CD4-positive, alpha-beta T cell treated with Interleukin-15 for 1 hour (primary cell): ENCODE results near the gene MAL.

ENCODE experiments used
- DNase-seq: peaks from one replicate; pipeline ENCODE4 v3.0.0-alpha.2; 2020

The MAL gene

DNA sequence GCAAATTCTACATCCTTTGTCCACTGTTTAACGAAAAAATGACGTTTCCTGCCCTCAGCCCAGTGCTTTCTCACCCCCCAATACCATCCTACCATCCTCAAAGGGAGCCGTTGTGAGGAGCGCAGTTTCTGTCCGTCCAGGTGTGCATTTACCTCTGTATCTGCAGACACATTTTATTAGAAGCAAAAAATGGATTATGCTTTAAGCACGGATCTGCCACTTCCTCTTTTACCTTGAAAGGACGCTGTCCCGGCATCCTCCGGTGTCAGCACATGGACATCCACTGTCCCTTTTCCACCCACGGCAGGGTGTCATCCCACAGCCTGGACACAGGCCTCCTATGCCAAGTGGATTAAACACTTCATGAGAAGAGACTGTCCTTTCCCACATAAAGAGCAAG lies 7.2 kb upstream of the MAL start:
- no peak for DNase-seq

DNA sequence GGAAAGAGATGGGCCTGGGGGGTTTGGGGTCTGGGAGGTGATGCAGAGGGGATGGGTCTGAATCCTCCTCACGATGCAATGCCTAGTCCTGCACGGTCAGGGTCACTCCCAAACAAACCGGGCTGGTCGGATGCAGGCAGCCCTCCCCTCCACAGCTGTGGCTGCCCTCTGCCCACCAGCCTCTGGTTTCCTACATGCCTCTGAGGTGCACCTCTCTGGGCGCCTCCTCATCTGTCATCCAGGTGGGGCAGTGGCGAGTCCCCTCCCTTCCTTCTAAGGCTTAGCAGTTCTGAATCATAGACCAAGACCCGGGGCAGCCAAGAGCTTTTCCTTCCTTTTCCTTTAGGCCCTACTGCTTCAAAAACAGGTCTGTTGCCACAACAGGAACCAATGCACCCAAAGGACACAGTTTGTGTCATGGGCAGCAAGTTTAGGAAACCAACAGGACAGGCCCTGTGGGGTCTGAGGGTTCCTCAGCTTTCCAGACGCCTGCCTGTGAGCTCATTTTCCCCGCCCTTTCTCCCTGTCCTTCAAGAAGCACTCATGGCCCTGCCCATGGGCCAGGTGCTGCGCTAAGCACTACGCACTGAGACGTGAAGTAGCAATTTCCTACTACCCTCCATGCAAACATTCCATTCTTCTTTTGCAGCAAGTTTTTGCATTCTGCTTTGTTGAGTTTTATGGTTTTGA lies 6.5 kb upstream of the MAL start:
- no peak for DNase-seq

DNA sequence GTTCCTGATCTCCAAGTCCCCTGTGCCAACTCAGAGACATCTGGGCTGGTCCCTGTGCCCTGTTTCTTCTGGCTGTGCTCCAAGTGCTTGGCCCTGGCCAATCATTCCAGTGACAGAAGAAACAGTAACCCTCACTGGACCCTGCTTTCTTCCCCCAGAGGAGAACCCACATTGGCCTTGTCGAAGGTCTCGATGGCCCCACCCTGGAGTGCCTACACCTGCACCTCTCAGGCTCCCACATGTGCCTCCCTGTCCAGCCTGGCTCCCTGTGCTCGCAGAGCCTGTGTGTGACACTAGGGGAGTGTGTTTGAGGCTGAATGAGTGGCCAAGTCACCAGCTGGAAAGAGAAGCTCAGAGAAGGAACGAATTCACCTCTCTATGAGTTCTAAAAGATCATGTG lies 5.9 kb upstream of the MAL start:
- no peak for DNase-seq

DNA sequence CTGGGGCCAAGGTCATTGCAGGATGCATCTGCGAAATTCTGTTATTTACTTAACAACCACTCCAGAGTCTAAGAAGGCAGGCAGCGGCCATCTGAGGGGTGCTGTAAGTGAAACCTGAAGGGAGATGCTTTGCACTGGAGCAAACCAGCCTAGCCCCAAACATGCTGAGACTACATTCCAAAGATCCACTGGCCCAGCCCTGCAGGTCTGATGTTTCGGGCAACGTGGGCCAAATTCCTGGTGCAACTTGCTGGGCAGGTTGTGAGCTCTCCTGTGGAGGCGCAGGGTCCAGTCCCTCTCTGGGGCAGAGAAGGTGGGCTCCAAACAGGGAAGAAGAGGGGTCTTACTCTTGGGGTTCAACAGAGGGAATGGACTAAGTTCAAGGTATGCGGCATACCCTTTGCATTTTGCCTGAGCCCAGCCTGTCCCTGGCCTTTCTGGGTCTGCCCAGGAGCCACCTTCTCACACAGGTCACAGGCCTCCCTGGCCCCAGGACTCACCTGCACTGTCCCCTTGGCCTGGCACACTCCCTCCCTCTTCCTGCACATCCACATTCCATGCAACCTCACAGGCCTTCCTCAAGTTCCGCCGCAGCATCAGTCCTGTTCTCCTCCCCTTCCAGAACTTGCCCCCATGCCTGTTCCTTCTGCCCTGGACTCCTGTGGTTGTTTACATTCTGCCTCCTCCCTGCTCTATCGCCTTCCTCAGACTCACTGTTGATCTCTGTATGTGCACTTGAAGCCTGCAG lies 5.1 kb upstream of the MAL start:
- no peak for DNase-seq

DNA sequence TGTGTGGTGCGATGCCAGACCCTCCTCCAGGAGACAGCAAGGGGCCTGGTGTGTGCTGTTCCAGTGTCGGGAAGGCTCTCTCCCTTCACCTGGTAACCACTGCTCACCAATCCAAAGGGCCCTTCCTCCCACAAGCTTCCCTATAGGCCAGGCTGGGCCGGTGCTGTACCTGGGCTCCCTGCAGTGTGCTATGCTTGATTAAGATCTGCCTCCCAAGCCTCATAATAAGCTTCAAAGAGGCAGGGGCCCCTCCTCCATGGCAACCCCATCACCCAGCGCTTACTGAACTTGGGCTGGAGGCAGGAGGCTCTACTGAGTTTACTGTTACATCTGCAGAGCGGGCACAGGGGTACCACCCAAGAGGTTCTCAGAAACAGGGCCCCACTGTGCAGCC lies 4.5 kb upstream of the MAL start:
- DNase-seq = no peak

DNA sequence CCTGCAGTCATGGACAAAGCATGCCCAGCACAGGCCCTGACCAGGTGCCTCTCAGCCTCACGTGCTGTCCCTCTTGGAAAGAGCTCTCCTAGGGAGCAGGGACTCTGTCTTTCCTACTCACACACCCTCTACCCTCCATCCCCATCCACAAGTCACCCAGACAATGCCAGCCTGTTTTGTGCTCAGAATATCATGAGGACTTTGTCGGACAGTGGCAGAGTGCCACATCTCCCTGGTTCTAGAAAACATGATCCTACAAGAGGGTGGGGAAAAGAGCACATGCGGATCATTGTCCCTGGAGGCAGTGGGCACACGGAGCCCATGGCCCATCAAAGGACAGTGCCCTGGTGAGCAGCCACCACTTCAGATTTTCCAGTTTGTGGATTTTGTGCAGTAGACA lies 3.7 kb upstream of the MAL start:
- no peak for DNase-seq

DNA sequence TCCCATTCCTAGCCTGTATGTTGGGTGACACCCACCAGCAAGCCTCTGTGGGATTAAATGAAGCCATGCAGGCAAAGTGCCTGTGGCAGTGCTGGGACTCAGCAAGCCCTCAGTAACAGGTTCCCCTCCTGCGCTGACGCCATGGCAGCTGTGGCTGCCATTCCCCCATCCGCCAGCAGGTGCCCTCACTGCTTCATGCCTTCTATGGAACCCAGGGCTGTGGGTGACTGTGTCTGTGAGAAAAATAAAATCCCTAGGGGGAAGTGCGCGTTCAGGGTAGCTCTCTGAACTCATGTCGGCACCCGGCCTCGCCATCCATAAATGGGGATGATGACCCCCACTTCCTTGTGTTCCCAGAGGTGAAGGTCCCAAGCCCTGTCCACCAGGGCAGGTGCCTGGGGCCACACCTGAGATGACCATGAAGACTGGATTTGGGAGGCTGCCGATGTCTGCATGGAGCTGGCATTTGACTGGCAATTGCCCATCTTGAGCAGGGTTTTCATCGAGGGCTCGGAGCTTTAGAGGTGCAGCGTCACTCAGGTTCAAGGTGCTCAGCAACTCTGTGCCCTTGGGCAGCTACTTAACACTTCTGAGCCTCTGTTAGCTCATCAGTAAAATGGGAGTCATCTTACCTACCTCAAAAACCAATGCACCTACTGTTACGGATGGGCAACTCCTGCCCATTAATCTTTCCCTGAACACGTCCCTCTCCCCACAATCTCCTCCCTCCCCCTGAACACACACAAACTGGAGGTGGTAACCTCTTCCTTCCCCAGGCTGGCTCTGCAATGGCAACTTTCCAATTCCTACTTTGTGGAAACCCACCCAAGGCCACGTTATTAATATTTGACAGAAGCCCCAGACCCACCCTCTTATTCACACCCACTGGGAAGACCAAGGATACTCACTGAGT lies 2.9 kb upstream of the MAL start:
- peak; percentile 69 for DNase-seq

DNA sequence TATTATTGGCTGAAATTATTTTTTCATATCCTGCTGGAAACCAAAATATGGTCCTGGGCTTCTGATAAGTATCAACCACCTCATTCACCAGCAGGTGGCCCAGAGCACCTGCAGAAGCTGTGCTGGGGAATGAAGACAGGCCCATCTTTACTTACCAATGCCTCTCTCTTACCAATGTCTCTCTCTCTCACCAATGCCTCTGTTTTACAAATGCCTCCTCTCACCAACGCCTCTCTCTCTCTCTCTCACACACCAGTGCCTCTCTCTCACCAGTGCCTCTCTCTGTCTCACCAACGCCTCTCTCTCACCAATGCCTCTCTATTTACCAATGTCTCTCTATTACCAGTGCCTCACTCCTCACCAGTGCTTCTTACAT lies 2.3 kb upstream of the MAL start:
- DNase-seq = peak; percentile 63

DNA sequence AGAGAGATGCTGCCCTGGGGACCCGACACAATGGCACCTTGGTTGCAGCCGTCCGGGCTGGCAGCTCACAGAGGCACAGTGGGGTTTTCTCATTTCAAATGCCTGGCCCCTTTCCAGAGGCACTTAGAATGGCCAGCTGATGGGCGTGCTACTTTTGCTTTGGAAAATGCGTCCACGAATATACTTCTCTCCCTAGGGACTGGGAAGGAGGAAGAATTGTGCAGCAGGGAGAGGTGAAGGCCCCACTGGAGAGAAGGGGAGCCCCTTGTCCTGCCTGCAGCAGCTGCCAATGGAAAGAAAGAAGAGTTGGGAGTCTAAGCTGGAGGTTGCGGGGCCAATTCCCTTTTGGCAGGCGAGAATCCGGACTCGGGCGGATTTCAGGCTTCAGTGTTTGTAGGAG lies 1.1 kb upstream of the MAL start:
- no peak for DNase-seq

DNA sequence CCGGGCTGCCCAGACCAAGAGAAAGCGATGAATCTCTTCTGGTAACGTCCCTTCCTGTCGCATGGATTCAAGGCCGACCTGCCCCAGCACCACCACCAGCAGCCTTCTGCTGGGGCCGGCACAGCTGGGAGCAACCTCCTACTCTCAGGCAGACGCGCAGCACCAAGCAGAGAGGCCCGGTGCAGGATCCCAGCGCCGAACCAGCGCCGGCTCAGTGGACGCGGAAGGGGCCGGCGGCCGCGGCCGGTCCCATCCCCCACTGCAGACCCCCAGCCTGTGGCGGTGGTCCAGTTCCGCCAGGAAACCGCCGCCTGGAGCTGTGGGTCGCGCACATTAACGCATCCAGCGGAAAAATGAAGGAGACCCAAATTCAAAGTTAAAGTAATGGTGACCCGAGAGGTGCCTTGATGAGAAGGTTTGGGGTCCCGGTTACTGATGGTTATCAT lies 525 bp upstream of the MAL start:
- DNase-seq = no peak

DNA sequence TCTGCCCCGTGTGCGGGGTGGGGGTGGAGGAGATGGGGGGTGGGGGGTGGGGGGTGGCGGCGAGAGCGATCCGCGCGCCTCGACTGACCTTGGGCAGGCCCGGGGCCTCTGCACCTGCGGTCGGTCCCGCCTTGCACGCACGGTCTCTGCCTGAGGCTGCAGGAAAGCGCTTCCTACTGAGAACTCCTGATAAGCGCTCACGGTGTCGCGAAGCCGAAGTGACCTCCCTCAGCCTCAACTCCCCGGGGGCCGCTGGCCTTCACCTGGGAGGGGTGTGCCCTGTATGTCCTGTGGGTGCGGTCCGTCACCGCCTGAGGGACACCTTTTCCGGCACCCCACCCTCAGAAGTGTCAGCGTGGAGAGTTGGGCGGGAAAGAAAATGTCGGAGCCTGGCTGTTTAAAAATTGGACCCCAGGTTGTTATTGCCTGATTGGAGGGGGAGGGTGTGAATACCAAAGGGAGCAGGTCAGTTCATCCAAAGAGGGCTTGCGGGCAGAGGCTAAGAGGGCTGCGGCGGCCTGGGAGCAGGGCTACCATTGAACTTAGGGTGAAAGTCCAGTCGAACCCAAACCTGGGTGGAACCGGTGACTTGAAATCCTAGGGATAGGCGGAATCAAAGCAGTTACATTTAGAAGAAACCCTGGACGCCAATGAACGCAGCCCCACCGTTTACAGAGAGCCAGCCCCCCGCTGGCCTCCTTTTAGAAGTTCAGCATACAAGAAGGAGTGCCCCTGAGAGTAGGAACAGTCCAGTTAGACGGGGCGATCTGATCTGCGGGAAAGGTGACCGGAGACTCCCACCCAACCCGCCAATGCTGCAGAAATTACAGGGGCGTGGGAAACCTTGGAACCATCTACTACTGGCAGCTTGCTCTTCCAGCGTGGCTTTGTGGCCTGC lies 1.2 kb downstream of the MAL start:
- no peak for DNase-seq

DNA sequence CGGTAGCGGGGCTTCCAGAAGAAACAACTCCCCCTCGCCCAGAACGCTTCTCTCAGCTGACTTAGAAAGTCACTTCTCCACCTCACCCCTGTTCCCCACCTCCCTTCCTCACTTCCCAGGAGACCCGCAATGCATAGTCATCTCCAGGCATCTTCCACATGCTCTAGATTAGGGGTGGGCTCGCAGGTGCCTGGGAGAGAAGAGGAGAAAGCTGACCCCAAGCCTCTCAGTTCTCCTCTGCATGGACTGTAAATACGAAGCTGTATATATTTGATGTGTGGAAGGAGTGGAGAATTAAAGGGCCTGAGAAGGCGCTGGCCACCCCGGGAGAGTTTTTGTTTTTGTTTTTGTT lies 1.8 kb downstream of the MAL start:
- no peak for DNase-seq

DNA sequence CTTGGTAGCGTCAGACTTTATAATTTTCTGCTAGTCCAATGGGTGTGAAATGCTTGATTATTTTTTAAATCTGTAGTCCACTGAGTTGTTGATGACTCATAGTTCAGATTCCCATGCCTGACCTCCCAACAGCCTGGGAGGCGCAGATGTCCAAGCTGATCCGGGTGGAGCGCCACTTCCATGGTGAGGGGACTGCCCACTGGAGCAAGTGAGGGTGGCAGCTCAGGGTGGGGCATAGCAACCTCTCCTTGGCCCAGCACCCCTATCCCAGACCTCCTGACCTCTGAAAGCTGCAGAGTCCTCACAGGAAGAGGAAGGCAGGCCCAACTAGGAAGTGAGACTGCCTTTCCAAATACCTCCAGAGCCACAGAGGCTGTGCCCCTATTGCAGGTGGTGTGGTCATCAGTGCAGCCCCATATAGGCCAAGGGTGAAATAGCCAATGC lies 4.4 kb downstream of the MAL start:
- no peak for DNase-seq

DNA sequence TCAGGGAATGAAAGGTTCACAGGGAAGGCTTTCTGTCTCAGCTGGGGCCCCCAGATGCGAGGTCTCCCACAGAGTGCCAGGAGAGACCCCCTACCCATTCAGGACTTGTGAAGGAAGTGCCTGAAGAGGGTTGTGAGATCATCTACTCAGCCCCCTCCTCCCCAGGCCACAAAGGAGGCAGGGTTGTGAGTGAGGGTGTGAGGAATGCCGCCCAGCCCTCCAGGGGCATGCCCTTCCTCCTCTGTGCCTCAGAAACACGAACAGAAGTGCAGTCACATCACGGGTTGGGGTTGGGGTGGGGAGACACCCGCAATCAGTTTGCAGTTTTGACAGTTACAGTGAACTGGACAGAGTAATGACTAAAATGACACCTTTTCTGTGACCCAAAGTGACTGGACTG lies 5.0 kb downstream of the MAL start:
- no peak for DNase-seq

DNA sequence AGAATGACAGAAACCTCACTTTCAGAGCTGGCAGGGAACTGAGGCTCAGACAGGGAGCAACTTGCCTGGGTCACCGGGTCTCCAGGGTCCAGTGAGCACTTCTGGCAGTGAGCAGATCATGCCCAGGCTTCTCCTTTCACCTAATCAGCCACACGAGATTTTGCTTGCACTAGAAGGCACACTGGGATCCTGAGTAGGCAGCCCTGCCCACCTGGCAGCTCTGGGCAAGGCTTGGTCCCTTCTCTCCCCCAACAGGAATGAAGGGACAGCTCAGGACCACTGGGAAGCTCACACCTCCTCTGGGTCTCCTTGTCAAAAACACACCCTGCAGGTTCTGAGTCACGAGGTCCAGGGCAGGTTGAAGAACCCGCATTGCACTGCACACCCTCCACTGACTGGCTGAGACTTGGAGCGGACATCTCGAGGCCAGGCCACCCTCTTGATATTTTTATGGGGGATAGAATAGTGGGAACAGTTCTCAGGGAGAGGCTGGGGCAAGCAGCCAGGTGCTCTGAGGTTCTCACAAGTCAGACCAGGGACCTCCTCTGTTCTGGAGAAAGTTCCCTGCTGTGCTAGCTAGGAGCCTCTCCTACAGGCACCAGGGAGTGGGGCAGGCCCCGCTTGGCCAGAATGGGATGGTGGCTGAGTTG lies 5.7 kb downstream of the MAL start:
- no peak for DNase-seq

DNA sequence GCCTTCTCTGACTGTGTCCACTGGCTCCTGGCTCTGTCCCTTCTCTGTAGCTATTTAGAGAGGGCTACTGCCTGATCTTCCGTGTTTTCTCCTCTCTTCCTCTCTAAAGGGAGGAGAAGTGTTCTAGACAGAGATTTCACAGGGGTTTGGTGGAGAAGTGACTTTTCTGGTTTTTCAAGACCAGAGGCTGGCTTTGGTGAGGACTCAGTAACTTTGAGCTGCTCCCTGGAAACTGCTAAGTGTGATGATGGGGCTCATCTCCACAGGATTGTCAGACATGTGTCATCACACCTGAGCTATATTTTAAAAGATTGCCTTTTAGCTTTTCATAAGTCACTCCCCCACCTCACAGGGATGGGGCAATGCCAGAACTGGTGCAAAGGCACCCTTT lies 6.2 kb downstream of the MAL start:
- no peak for DNase-seq

DNA sequence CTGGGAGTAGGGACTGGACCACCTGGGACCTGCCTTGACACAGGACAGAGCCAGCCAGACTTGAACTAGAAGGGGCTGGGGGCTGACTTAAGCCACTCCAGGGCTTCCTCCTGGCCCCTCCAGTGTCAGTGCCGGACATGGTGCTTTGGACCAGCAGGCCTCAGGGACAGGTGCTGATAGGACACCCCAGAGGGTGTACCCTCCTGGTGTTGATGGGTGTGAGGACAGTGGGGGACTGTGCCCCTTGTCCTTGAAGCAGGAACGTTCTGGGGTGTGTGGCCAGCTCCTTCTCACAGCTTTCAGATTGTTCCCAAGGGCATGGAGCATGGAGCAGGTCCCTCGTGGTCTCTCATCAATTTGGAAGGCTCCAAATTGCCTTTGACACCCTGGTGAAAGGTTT lies 6.8 kb downstream of the MAL start:
- no peak for DNase-seq

DNA sequence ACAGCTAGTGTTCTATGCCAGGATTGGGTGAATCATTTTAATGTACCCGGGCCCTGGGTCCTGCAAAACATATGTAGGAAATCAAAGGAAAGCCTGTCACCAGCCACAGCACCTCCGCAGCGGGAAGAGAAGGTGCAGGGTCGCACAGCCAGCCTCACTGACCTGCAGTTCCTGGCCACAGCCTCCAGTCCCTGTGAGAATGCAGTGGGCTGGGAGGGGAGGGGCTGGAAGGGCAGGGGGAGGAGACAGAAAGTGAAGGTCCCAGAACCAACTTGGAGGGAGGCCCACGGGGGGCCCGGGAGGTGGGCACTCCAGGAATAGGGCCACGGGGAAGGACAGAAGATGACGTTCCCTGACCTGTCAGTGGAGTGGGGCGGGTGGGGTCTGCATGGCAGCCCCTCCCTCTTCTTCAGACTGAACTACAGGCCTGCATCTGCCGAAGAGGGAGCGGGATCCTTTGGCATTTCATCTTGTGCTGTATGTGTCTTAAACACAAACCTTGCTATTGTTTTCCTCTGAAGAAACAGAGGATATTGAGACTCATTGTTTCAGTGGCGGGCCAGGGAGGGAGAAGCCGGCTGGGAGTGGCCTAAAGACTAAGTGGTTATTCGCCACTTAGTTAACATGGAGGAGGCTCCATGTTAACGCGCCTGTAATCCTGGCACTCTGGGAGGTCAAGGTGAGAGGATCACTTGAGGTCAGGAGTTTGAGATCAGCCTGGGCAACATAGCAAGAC lies 7.5 kb downstream of the MAL start:
- no peak for DNase-seq

DNA sequence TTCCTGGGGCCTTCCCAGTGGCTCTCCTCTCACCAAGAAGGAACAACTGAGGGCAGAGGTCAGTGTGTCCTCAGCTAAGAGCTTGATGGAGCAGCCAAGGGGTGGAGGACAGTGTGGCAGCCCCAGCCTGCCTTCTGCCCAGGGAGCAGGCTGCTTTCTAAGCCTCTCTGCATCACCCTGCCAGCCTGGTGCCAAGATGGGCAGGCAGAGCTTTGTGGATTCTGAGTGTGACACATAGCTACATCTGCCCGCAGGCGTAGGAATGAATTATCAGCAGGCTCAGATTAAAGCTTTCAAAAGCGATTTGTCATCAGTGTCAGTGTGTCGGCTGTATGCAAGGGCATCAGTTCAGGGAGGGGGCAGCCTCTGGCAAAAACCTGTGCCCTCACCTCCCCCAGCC lies 8.7 kb downstream of the MAL start:
- DNase-seq = no peak

DNA sequence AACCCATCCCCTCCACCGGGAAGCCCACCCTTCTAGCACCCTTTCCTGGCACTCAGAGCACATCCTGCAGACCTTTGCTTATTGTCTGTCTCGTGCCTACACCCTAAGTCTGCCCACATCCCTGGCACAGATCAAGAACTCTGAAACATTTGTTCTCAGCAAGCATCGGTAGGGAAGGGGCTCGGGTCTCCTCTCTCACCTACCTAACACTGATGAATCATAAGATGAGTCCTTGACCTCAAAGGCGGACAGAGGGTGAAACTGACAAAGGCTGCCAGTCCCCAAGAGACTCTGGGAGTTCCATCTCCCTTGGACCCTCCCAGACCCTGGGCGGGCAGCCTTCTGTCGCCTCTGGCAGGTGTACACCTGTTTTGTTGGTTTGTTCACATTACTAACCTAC lies 9.3 kb downstream of the MAL start:
- DNase-seq = no peak

DNA sequence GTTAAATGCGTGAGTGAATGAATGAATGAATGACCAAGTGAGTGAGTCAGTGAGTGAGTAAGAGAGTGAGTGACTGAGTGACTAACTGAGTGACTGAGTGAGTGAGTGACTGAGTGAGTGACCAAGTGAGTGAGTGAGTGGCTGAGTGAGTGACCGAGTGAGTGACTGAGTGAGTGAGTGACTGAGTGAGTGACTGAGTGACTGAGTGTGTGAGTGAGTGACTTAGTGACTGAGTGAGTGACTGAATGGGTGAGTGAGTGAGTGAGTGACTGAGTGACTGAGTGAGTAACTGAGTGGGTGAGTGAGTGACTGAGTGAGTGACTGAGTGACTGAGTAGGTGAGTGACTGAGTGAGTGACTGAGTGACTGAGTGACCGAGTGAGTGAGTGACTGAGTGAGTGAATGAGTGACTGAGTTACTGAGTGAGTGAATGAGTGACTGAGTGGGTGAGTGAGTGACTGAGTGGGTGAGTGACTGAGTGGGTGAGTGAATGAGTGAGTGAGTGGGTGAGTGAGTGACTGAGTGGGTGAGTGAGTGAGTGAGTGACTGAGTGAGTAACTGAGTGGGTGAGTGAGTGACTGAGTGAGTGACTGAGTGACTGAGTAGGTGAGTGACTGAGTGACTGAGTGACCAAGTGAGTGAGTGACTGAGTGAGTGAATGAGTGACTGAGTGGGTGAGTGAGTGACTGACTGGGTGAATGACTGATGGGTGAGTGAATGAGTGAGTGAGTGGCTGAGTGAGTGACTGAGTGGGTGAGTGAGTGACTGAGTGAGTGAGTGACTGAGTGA lies 11.3 kb downstream of the MAL start:
- DNase-seq = no peak
